ENCODE measurements around the gene WDR27. TPM values are rescaled to one million over a fixed set of nuclear protein-coding genes. Genes with fewer than 3 reads are reported as not detected.

The WDR27 gene
- 8.1 and 8.5 TPM in 2 replicates for total RNA-seq

DNA sequence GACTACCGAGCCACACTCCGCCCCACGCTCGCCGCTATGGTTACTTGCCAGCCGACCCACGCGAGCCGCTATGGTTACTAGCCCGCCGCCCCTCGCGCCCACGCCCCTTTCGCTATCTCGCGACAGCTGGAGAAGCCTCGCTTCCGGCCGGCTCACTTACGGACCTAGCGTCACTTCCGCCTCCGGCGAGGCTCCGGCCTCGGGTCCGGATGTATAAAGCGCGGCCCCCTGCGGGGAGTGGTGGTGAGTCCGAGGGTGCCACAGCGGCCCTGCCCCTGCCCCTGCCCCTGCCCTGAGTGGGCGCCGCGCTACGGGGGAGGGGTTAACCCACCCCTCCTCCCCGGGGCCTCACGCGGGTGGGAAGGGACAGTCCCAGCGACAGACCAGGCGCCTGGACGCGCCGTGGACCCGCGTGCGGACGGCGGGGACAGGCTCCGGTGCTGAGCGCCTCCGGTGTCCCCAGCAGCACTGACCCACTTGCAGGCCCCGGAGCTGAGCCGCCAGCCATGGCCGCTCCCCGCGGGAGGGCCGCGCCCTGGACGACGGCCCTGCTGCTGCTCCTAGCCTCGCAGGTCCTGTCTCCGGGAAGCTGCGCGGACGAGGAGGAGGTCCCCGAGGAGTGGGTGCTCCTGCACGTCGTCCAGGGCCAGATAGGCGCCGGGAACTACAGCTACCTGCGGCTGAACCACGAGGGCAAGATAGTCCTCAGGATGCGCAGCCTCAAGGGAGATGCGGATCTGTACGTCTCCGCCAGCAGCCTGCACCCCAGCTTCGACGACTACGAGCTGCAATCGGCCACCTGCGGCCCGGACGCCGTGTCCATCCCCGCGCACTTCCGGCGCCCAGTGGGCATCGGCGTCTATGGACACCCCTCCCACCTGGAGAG lies at the start of gene WDR27, which contains the start of gene C6orf120:
WDR27 (minus strand) TSS at position 76 of the 886 bp plus-strand sequence. CDS start 13,024 bp downstream, outside the sequence.
C6orf120 (plus strand) TSS at position 173 of the 886 bp plus-strand sequence; CDS start at position 507, 334 bp downstream.

DNA sequence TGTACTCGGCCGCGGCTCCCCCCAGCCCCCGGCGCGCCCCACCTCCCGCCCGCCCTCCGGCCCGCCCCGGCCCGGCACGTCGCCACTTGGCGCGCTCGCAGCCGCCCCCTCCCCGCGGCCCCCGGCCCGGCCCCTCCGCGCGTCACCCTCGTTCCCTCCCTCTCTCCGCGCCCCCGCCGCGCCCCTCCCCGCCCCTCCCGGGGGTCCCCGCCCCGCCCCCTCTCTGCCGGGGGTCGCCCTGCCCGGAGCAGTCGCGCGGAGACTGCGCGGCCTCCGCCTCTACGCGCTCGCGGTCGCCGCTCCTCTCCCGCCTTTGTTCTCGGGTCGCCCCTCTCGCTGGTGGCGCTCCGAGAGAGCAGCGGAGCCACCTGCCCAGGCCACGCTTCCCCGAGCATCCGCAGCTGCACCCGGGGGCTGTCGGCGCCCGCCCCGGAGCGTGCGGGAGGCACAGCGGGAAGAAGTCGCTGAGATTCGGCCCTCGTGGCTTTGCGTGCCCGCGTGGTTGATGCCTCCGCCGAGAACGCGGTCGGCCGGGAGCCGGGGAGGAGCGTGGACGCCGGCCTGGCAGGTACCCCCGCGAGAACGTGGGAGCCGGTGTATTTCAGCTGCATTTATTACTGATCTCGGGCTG lies 22.8 kb upstream of the WDR27 start, which contains the start of gene PHF10:
PHF10 (minus strand) TSS at position 7 of the 631 bp plus-strand sequence. CDS start 569 bp downstream, outside the sequence.

Other genes with a start within 250 kb of the WDR27 start
- gene C6orf120, start 97 bp upstream of the WDR27 start, total RNA-seq: 52.0 and 56.6 TPM in 2 replicates
- 13.7 and 14.0 TPM in 2 replicates for gene PHF10, start 22.5 kb upstream of the WDR27 start, total RNA-seq
- gene DYNLT2, start 49.5 kb upstream of the WDR27 start, total RNA-seq: 0.19 and 0.49 TPM in 2 replicates
- 11.1 and 15.9 TPM in 2 replicates for gene ERMARD, start 49.6 kb upstream of the WDR27 start, total RNA-seq

Measured in cardiac ventricle fibroblast (primary cell).